Esophagus squamous epithelium (tissue), 4 donors: Measurements from ENCODE around the gene GLIPR1L1.

ENCODE experiments used
- POLR2A ChIP-seq, 4 donors: fragments of 450-650 bp; IDR thresholded peaks; one replicate each; pipeline ENCODE4 v1.6.1; 2017; ENCODE audit warnings: antibody characterized with exemption in 4 of 4, mild to moderate bottlenecking in 4 of 4, moderate library complexity in 3 of 4
- TF ChIP-seq, protein P1 (sequence below), 6 experiments: fragments of 450-650 bp in 4 of 6; fragments of 200-600 bp in 2 of 6; sonication (generic) in 2 of 6; IDR thresholded peaks; one replicate each; pipeline ENCODE4 v1.5.1; 2016 to 2019; ENCODE audit warnings: antibody characterized with exemption in 6 of 6, mild to moderate bottlenecking in 4 of 6, moderate library complexity in 4 of 6

- TF ChIP-seq, protein P1, sequence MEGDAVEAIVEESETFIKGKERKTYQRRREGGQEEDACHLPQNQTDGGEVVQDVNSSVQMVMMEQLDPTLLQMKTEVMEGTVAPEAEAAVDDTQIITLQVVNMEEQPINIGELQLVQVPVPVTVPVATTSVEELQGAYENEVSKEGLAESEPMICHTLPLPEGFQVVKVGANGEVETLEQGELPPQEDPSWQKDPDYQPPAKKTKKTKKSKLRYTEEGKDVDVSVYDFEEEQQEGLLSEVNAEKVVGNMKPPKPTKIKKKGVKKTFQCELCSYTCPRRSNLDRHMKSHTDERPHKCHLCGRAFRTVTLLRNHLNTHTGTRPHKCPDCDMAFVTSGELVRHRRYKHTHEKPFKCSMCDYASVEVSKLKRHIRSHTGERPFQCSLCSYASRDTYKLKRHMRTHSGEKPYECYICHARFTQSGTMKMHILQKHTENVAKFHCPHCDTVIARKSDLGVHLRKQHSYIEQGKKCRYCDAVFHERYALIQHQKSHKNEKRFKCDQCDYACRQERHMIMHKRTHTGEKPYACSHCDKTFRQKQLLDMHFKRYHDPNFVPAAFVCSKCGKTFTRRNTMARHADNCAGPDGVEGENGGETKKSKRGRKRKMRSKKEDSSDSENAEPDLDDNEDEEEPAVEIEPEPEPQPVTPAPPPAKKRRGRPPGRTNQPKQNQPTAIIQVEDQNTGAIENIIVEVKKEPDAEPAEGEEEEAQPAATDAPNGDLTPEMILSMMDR (IDR thresholded peaks at IDR 0.05), result no peak
- no peak for TF ChIP-seq POLR2A (IDR thresholded peaks at IDR 0.05)
These were observed 32.2 kb downstream of the GLIPR1L1 start for GRCh38 chr12:75366629-75367028.
